IPS DF 6.9 (cell line): ENCODE data around the gene PILRB.
"Not testable (repeated sequence)": the region's sequence is repeated elsewhere in the genome, so short reads cannot be mapped to it uniquely, and the experiment has no call there.

ENCODE experiments used
- DNase-seq: peaks from one replicate; pipeline ENCODE4 v3.0.0-alpha.2; 2013; ENCODE audit warnings: low read depth, low spot score
- H3K27ac ChIP-seq: one replicate; pipeline ENCODE4 v1.5.1; 2013; ENCODE audit warnings: low read length, control low read depth
- H3K27me3 ChIP-seq: 2 replicates; pipeline ENCODE4 v1.6.1; 2013; ENCODE audit warnings: mild to moderate bottlenecking, low read length; ENCODE audit not compliant: control insufficient read depth, insufficient read depth
- H3K36me3 ChIP-seq: 2 replicates; pipeline ENCODE4 v1.6.1; 2013; ENCODE audit warnings: low read length; ENCODE audit not compliant: control insufficient read depth, insufficient read depth
- H3K4me1 ChIP-seq: 2 replicates; pipeline ENCODE4 v1.6.1; 2013; ENCODE audit warnings: low read length; ENCODE audit not compliant: control insufficient read depth, insufficient read depth
- H3K4me3 ChIP-seq: 2 replicates; pipeline ENCODE4 v1.5.1; 2013; ENCODE audit warnings: mild to moderate bottlenecking, low read length
- H3K9me3 ChIP-seq: 2 replicates; pipeline ENCODE4 v1.6.1; 2013; ENCODE audit warnings: low read length, inconsistent platforms; ENCODE audit not compliant: control insufficient read depth, insufficient read depth
- WGBS: extraction: QIAGEN DNeasy Blood & Tissue Kit; methylation state at CpG from one replicate; pipeline ENCODE4 v1.1.7; 2013; ENCODE audit warnings: mixed read lengths, missing lambda C conversion rate; ENCODE audit not compliant: insufficient read length, insufficient coverage; 5-methylcytosine and 5-hydroxymethylcytosine counted together

PILRB gene

DNA sequence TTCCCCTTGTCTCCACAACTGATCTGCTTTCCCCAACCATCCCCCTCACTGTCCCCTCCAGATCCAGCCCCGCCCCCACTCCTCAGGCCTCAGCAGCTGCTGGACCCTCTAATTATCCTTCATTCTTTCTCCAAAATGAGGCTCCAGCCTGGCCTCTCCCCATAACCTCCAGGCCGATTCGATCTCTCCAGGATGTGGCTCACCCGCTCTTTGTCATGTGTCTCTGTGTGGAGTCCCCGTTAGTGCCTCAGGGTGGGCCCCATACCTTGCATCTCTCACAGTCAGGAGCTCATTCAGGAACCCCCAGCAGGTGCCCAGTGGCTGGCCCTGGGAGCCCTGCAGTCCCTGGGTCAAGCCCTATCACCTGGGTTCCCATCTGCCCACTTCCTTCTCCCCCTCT is 16.7 kb downstream of the PILRB start:
- Histone ChIP-seq H3K27ac (no peak overlapping the region), H3K27me3 (no peaks in the 10 kb centered on the region), H3K9me3 (no peaks in the 10 kb centered on the region; the same call in 1 of the 2 replicates), H3K4me1 (peaks cover 4% of the 10 kb centered on the region; the same call in 1 of the 2 replicates), H3K36me3 (no peaks in the 10 kb centered on the region), H3K4me3 (no peak overlapping the region)
- DNase-seq = no peak
- no CpG with 5 or more reads among the region's 5 CpGs for WGBS

- Histone ChIP-seq H3K9me3 (no peaks in the 10 kb centered on the region; the same call in 1 of the 2 replicates), H3K4me1 (peaks cover 1% of the 10 kb centered on the region; the same call in 1 of the 2 replicates), H3K4me3 (no peak overlapping the region), H3K27ac (no peak overlapping the region), H3K36me3 (no peaks in the 10 kb centered on the region), H3K27me3 (no peaks in the 10 kb centered on the region)
- no peak for DNase-seq
- WGBS = no CpG with 5 or more reads among the region's 3 CpGs
Observed at GRCh38 chr7:100376066-100376465, 18.1 kb downstream of the PILRB start.

- H3K9me3 ChIP-seq = no peaks in the 10 kb centered on the region; the same call in 1 of the 2 replicates
- no peak overlapping the region for H3K27ac ChIP-seq
- H3K4me3 ChIP-seq = no peak overlapping the region
- WGBS = no CpG with 5 or more reads among the region's 4 CpGs
- no peak for DNase-seq
- H3K36me3 ChIP-seq = no peaks in the 10 kb centered on the region
- H3K4me1 ChIP-seq = no peaks in the 10 kb centered on the region; the same call in 1 of the 2 replicates
- no peaks in the 10 kb centered on the region; the same call in 1 of the 2 replicates for H3K27me3 ChIP-seq
Observed at GRCh38 chr7:100378114-100378755, 20.3 kb downstream of the PILRB start.

GRCh38 chr7:100380196-100380595 is 22.3 kb downstream of the PILRB start:
- Histone ChIP-seq H3K27ac (no peak overlapping the region), H3K4me1 (no peaks in the 10 kb centered on the region), H3K27me3 (no peaks in the 10 kb centered on the region; the same call in 1 of the 2 replicates), H3K9me3 (no peaks in the 10 kb centered on the region), H3K36me3 (no peaks in the 10 kb centered on the region), H3K4me3 (no peak overlapping the region)
- WGBS = no CpG with 5 or more reads among the region's 4 CpGs
- no peak for DNase-seq

DNA sequence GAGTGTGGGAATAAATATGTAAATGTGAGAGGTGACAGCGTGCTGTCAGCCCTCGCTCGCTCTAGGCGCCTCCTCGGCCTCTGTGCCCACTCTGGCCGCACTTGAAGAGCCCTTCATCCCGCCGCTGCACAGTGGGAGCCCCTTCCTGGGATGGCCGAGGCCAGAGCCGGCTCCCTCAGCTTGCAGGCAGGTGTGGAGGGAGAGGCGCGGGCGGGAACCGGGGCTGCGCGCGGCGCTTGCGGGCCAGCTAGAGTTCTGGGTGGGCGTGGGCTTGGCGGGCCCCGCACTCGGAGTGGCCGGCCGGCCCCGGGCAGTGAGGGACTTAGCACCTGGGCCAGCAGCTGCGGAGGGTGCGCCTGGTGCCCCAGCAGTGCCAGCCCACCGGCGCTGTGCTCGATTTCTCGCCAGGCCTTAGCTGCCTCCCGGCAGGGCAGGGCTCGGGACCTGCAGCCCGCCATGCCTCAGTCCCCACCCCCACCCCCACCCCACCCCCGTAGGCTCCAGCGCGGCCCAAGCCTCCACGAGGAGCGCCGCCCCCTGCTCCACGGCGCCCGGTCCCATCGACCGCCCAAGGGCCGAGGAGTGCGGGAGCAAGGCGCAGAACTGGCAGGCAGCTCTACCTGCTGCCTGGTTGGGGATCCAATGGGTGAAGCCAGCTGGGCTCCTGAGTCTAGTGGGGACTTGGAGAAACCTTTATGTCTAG is 23.8 kb downstream of the PILRB start:
- not testable (repeated sequence) for H3K27ac ChIP-seq, DNase-seq, H3K4me1 ChIP-seq, H3K9me3 ChIP-seq, H3K36me3 ChIP-seq, H3K27me3 ChIP-seq, H3K4me3 ChIP-seq
- WGBS = no CpG with 5 or more reads among the region's 49 CpGs

DNA sequence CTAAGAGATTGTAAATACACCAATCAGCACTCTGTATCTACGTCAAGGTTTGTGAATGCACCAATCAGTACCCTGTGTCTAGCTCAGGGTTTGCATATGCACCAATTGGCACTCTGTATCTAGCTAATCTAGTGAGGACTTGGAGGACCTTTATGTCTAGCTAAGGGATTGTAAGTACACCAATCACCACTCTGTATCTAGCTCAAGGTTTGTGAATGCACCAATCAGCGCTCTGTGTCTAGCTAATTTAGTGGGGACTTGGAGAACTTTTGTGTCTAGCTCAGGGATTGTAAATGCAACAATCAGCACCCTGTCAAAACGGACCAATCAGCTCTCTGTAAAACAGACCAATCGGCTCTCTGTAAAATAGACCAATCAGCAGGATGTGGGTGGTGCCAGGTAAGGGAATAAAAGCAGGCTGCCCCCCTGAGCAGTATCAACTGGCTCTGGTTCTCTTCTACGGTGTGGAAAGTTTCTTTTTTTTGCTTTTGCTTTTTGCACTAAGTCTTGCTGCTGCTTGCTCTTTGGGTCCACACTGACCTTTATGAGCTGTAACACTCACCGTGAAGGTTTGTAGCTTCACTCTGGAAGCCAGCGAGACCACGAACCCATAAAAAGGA is 24.4 kb downstream of the PILRB start:
- H3K27me3 ChIP-seq, DNase-seq, H3K36me3 ChIP-seq, H3K4me3 ChIP-seq, H3K9me3 ChIP-seq, H3K4me1 ChIP-seq, H3K27ac ChIP-seq: not testable (repeated sequence)
- no CpG with 5 or more reads among the region's 8 CpGs for WGBS

- no peak overlapping the region for H3K27ac ChIP-seq
- no peaks in the 10 kb centered on the region for H3K36me3 ChIP-seq
- no peak overlapping the region for H3K4me3 ChIP-seq
- H3K9me3 ChIP-seq = no peaks in the 10 kb centered on the region
- no CpG with 5 or more reads among the region's 6 CpGs for WGBS
- no peaks in the 10 kb centered on the region for H3K4me1 ChIP-seq
- DNase-seq = no peak
- H3K27me3 ChIP-seq = no peaks in the 10 kb centered on the region; the same call in 1 of the 2 replicates
Observed at GRCh38 chr7:100384628-100385294, 26.8 kb downstream of the PILRB start.

GRCh38 chr7:100386940-100387339 is 29.0 kb downstream of the PILRB start:
- Histone ChIP-seq H3K4me1 (peaks cover 5% of the 10 kb centered on the region), H3K27me3 (no peaks in the 10 kb centered on the region; the same call in 1 of the 2 replicates), H3K9me3 (no peaks in the 10 kb centered on the region), H3K27ac (no peak overlapping the region), H3K4me3 (no peak overlapping the region), H3K36me3 (no peaks in the 10 kb centered on the region)
- WGBS = no CpG with 5 or more reads among the region's 5 CpGs
- no peak for DNase-seq

- no peaks in the 10 kb centered on the region for H3K9me3 ChIP-seq
- no CpG with 5 or more reads among the region's 2 CpGs for WGBS
- H3K36me3 ChIP-seq = no peaks in the 10 kb centered on the region
- DNase-seq = no peak
- peaks cover 5% of the 10 kb centered on the region for H3K4me1 ChIP-seq
- no peaks in the 10 kb centered on the region for H3K27me3 ChIP-seq
- H3K4me3 ChIP-seq = no peak overlapping the region
- no peak overlapping the region for H3K27ac ChIP-seq
Observed at GRCh38 chr7:100387695-100388094, 29.8 kb downstream of the PILRB start.

DNA sequence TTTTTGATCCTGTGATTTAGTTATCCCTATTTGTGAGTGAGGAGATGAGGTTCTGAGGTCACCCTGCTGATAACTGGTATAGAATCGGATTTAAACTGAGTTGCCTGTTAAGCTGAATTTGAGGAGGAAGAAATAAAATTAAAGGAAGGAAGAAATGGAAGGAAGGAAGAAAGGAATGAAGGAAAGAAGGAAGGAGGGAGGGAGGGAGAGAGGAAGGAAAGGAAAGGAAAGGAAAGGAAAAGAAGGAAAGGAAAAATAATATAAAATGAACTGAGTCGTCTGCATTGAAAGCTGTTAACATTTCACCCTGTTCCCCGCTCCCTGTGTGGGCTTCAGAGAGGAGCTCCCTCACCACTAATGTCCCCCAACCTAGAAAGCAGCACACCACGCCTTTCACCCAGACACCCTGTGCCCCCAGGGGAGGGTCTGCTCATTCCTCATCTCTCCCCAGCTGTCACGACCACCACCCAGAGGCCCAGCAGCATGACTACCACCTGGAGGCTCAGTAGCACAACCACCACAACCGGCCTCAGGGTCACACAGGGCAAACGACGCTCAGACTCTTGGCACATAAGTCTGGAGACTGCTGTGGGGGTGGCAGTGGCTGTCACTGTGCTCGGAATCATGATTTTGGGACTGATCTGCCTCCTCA is 31.6 kb downstream of the PILRB start:
- no peak for DNase-seq
- H3K4me1 ChIP-seq = peaks cover 5% of the 10 kb centered on the region
- WGBS = 100% methylated on average over 1 of the region's 9 CpGs

More for the DNA sequence above, 31.6 kb downstream of the PILRB start:
- Histone ChIP-seq H3K27ac (no peak overlapping the region), H3K36me3 (no peaks in the 10 kb centered on the region), H3K4me3 (no peak overlapping the region), H3K27me3 (no peaks in the 10 kb centered on the region), H3K9me3 (no peaks in the 10 kb centered on the region)
